ENCODE results near the gene HOXD4. TPM values are rescaled to one million over a fixed set of nuclear protein-coding genes. Genes with fewer than 3 reads are reported as not detected.

HOXD4 gene
- total and polyA plus RNA-seq, 2 of the 4 experiments (the other 2 are of a cell fraction): not detected

GRCh38 chr2:176199902-176200301 lies 48.6 kb downstream of the HOXD4 start:
- no TSS peak for BruUV-seq (replicated peaks)
- CTCF ChIA-PET: interaction anchor here (0.6 to 0.7 kb wide), 3 partner anchors 38 to 465 kb away, joined by 3 to 4 read pairs (median 3); no protein-coding TSS in a partner anchor
- H4K5ac ChIP-seq (ENCODE audit: low read depth, low read length): no peak overlapping the region

More at GRCh38 chr2:176199902-176200301, 48.6 kb downstream of the HOXD4 start:
- Histone ChIP-seq H3K18ac (ENCODE audit: low read depth, low read length) (no peak overlapping the region), H3K4me2 (ENCODE audit: low read depth, low read length) (no peak overlapping the region), H2AK5ac (ENCODE audit: low read depth, low read length) (no peak overlapping the region), H3K23ac (ENCODE audit: low read depth, low read length) (no peak overlapping the region), H4K91ac (ENCODE audit: insufficient read depth, low read depth, low read length) (no peak overlapping the region), H2AFZ (replicated peaks; ENCODE audit: low read length, poor library complexity) (no peak overlapping the region), H3K9me1 (ENCODE audit: insufficient read depth, low read length) (no peaks in the 10 kb centered on the region), H2BK5ac (ENCODE audit: low read depth, low read length, poor library complexity, severe bottlenecking) (no peak overlapping the region), H3K27me3 (ENCODE audit: control insufficient read depth, insufficient read depth, low read length) (peaks cover 2% of the 10 kb centered on the region; the same call in 1 of the 2 replicates), H4K20me1 (ENCODE audit: insufficient read depth, low read length) (no peaks in the 10 kb centered on the region), H4K8ac (ENCODE audit: low read depth in 2 of 2, low read length in 2 of 2) (no peak overlapping the region), H3K9me3 (ENCODE audit: control insufficient read depth, insufficient read depth, low read length) (no peaks in the 10 kb centered on the region), H3K9ac (ENCODE audit: low read depth, low read length) (no peak overlapping the region), H3K14ac (replicated peaks; ENCODE audit: low read depth, low read length) (no peak overlapping the region), H3K4me1 (ENCODE audit: control insufficient read depth, insufficient read depth, low read length) (no peaks in the 10 kb centered on the region), H3K4me3 (ENCODE audit: insufficient read depth, low read depth, low read length) (no peak overlapping the region), H3K79me1 (ENCODE audit: low read depth in 1 of 2, low read length in 2 of 2) (no peaks in the 10 kb centered on the region), H2AK9ac (replicated peaks; ENCODE audit: low read depth, low read length, poor library complexity) (no peak overlapping the region), H3K4ac (ENCODE audit: low read depth, low read length) (no peak overlapping the region), H3K56ac (ENCODE audit: extremely low read depth, insufficient read depth, low read length) (no peak overlapping the region), H2BK15ac (ENCODE audit: low read depth, low read length) (no peak overlapping the region), H3K27ac (ENCODE audit: insufficient read depth, low read length) (no peak overlapping the region), H3K36me3 (ENCODE audit: control insufficient read depth, insufficient read depth, low read length) (no peaks in the 10 kb centered on the region), H2BK120ac (ENCODE audit: low read depth, low read length) (no peak overlapping the region), H2BK20ac (ENCODE audit: low read depth, low read length) (no peak overlapping the region)
- in situ Hi-C loops (cut with MboI; ENCODE audit: low sequenced_read_pairs): no loop called here
- dilution Hi-C loops (cut with HindIII; ENCODE audit: low sequenced_read_pairs, unreplicated experiment): no loop called here
- TF ChIP-seq MAFK (IDR thresholded peaks at IDR 0.05; ENCODE audit: low read depth, low read length): no peak
- TF ChIP-seq RCOR1 (IDR thresholded peaks at IDR 0.05; ENCODE audit: insufficient replicate concordance, low read length): no peak
- no peak for TF ChIP-seq SMC3 (IDR thresholded peaks at IDR 0.05; ENCODE audit: low read depth, low read length)
- no peak for TF ChIP-seq USF2 (IDR thresholded peaks at IDR 0.05; ENCODE audit: low read depth, low read length)
- TF ChIP-seq ELK1 (IDR thresholded peaks at IDR 0.05; ENCODE audit: borderline replicate concordance, low read depth, low read length): no peak
- TF ChIP-seq BHLHE40 (IDR thresholded peaks at IDR 0.05; ENCODE audit: low read depth, low read length): no peak
- no peak for TF ChIP-seq POLR2A (IDR thresholded peaks at IDR 0.05; ENCODE audit: low read depth, low read length)
- TF ChIP-seq, protein P1, sequence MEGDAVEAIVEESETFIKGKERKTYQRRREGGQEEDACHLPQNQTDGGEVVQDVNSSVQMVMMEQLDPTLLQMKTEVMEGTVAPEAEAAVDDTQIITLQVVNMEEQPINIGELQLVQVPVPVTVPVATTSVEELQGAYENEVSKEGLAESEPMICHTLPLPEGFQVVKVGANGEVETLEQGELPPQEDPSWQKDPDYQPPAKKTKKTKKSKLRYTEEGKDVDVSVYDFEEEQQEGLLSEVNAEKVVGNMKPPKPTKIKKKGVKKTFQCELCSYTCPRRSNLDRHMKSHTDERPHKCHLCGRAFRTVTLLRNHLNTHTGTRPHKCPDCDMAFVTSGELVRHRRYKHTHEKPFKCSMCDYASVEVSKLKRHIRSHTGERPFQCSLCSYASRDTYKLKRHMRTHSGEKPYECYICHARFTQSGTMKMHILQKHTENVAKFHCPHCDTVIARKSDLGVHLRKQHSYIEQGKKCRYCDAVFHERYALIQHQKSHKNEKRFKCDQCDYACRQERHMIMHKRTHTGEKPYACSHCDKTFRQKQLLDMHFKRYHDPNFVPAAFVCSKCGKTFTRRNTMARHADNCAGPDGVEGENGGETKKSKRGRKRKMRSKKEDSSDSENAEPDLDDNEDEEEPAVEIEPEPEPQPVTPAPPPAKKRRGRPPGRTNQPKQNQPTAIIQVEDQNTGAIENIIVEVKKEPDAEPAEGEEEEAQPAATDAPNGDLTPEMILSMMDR (conservative IDR thresholded peaks at IDR 0.05; ENCODE audit: low read depth, low read length): no peak
- no peak for DNase-seq
- POLR2A ChIA-PET (ENCODE audit: unreplicated experiment): no interaction called here
- intact Hi-C loops (cut with micrococcal nuclease): no loop called here
- ATAC-seq (ENCODE audit: low read depth): no peak
